HG03060 (cell line): ENCODE results near the gene CCDC63.
"Not testable (repeated sequence)": the region's sequence is repeated elsewhere in the genome, so short reads cannot be mapped to it uniquely, and the experiment has no call there.

Experiments
- ATAC-seq: cut with Tn5 transposase; IDR thresholded peaks from one replicate; pipeline ENCODE4 v1.9.1; 2021; ENCODE audit warnings: low read depth, moderate number of reproducible peaks; ENCODE audit not compliant: unreplicated experiment

CCDC63 gene

GRCh38 chr12:110943373-110943772, 96.6 kb downstream of the CCDC63 start:
- no peak for ATAC-seq

GRCh38 chr12:110948041-110948440, 101.3 kb downstream of the CCDC63 start:
- no peak for ATAC-seq

- ATAC-seq: not testable (repeated sequence)
These were observed 103.7 kb downstream of the CCDC63 start for GRCh38 chr12:110950466-110950865.

DNA sequence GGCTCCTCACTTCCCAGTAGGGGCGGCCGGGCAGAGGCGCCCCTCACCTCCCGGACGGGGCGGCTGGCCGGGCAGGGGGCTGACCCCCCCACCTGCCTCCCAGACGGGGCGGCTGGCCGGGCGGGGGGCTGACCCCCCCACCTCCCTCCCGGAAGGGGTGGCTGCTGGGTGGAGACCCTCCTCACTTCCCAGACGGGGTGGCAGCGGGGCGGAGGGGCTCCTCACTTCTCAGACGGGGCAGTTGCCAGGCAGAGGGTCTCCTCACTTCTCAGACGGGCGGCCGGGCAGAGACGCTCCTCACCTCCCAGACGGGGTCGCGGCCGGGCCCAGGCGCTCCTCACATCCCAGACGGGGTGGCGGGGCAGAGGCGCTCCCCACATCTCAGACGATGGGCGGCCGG, 104.1 kb downstream of the CCDC63 start:
- ATAC-seq: not testable (repeated sequence)
